Kidney capillary endothelial cell (primary cell): Measurements from ENCODE around the gene EPS15.

Experiments used
- DNase-seq: peaks from one replicate; pipeline ENCODE4 v3.0.0-alpha.2; 2018; ENCODE audit warnings: low spot score

Gene EPS15

GRCh38 chr1:51314974-51315373 is 204.1 kb downstream of the EPS15 start:
- DNase-seq: no peak

GRCh38 chr1:51313961-51314777 is 204.9 kb downstream of the EPS15 start:
- peak; percentile 72 for DNase-seq

GRCh38 chr1:51313268-51313852 is 205.7 kb downstream of the EPS15 start:
- DNase-seq: no peak

- no peak for DNase-seq
Observed at GRCh38 chr1:51312718-51313117, 206.3 kb downstream of the EPS15 start.

- DNase-seq: no peak
Observed at GRCh38 chr1:51311826-51312225, 207.2 kb downstream of the EPS15 start.

GRCh38 chr1:51310871-51311613 is 208.0 kb downstream of the EPS15 start:
- peak; percentile 55 for DNase-seq

- no peak for DNase-seq
Observed at GRCh38 chr1:51309291-51309690, 209.8 kb downstream of the EPS15 start.

- no peak for DNase-seq
Observed at GRCh38 chr1:51308636-51309035, 210.4 kb downstream of the EPS15 start.

GRCh38 chr1:51306950-51307349 is 212.1 kb downstream of the EPS15 start:
- DNase-seq: no peak

- DNase-seq: no peak
Observed at GRCh38 chr1:51305371-51305823, 213.7 kb downstream of the EPS15 start.

GRCh38 chr1:51304360-51304759 is 214.7 kb downstream of the EPS15 start:
- DNase-seq: no peak
